Measurements from ENCODE around the gene HDAC4. TPM values are rescaled to one million over a fixed set of nuclear protein-coding genes. Genes with fewer than 3 reads are reported as not detected.

HDAC4 gene
- total and polyA plus RNA-seq, 9 of the 15 experiments (the other 6 are each of a cell fraction or from before 2014, with no cell fraction given), result 0.11 to 20.2 (median 4.0) TPM

DNA sequence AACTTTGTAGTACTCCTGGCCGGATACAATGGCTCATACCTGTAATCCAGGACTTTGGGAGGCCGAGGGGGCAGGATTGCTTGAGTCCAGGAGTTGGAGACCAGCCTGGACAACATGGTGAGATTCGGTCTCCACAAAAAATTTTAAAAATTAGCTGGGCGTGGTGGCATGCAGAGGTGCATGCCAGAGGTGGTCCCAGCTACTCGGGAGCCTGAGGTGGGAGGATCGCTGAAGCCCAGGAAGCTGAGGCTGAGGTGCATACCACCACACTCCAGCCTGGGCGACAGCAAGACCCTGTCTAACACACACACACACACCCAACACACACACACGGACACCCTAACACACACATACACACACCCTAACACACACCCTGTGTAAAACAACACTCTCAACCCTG lies 55.6 kb downstream of the HDAC4 start (continued):
- TF ChIP-seq STAT5B (CRISPR knock-in tag; IDR thresholded peaks at IDR 0.05), result no peak
- TF ChIP-seq, protein P1, sequence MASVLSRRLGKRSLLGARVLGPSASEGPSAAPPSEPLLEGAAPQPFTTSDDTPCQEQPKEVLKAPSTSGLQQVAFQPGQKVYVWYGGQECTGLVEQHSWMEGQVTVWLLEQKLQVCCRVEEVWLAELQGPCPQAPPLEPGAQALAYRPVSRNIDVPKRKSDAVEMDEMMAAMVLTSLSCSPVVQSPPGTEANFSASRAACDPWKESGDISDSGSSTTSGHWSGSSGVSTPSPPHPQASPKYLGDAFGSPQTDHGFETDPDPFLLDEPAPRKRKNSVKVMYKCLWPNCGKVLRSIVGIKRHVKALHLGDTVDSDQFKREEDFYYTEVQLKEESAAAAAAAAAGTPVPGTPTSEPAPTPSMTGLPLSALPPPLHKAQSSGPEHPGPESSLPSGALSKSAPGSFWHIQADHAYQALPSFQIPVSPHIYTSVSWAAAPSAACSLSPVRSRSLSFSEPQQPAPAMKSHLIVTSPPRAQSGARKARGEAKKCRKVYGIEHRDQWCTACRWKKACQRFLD (CRISPR knock-in tag; IDR thresholded peaks at IDR 0.05), result no peak

DNA sequence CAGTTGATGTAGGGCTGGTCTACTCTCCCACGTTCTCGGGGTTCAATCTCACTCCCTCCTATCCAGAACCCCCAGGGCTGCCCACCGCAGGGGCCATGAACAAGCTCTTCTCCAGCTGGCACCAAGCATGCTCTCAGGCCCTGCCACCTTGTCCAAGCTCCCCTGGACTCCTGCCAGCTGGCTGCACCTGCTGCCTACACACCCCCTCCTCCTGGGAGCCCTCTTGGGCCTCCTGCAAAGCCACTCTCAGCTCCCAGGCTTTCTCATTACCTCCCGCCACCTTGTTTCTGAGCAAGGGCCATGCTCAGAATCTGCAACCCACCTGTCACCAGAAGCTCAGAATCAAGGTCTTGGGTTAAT lies 56.0 kb downstream of the HDAC4 start:
- Histone ChIP-seq H2AFZ (ENCODE audit: low read depth, low read length) (no peak overlapping the region), H3K4me3 (no peak overlapping the region), H3K9ac (ENCODE audit: insufficient read depth in 1 of 2, low read depth in 2 of 2, low read length in 2 of 2) (no peak overlapping the region), H4K20me1 (replicated peaks; ENCODE audit: control insufficient read depth, insufficient read depth, low read length) (no peaks in the 10 kb centered on the region; the same call in 1 of the 2 replicates), H3K27ac (ENCODE audit: extremely low read depth, low read depth, low read length) (no peak overlapping the region), H3K9me1 (ENCODE audit: control insufficient read depth, insufficient read depth, low read length) (no peaks in the 10 kb centered on the region), H3K36me3 (ENCODE audit: control insufficient read depth, insufficient read depth, low read length) (no peaks in the 10 kb centered on the region), H3K27me3 (ENCODE audit: control insufficient read depth in 2 of 2, insufficient read depth in 2 of 2, low read length in 2 of 2) (no peaks in the 10 kb centered on the region), H3K4me2 (ENCODE audit: insufficient read depth, low read length) (no peak overlapping the region), H3K79me2 (ENCODE audit: control insufficient read depth, insufficient read depth, low read length) (peaks cover 18% of the 10 kb centered on the region), H3K9me3 (replicated peaks; ENCODE audit: control insufficient read depth, insufficient read depth, low read depth, low read length) (no peaks in the 10 kb centered on the region), H3K4me1 (replicated peaks in 1 of 2; ENCODE audit: control insufficient read depth in 2 of 2, insufficient read depth in 2 of 2, low read length in 2 of 2) (no peaks in the 10 kb centered on the region; a peak in 1 of 5 replicates)
- in situ Hi-C loops (cut with MboI), result no loop called here
- TF ChIP-seq MTF1 (CRISPR knock-in tag; IDR thresholded peaks at IDR 0.05; ENCODE audit: borderline replicate concordance) (no peak), HNRNPUL1 (IDR thresholded peaks at IDR 0.05; ENCODE audit: low read length) (no peak), KDM5B (IDR thresholded peaks at IDR 0.05; ENCODE audit: insufficient replicate concordance, low read depth, low read length) (no peak), DPF2 (IDR thresholded peaks at IDR 0.05) (no peak), EP400 (IDR thresholded peaks at IDR 0.05) (no peak), RBM25 (IDR thresholded peaks at IDR 0.05; ENCODE audit: low read depth, low read length, severe bottlenecking) (no peak), ZNF121 (CRISPR knock-in tag; conservative IDR thresholded peaks at IDR 0.05) (no peak), ZNF780A (CRISPR knock-in tag; IDR thresholded peaks at IDR 0.05) (no peak), MTA2 (IDR thresholded peaks at IDR 0.05; ENCODE audit: low read depth) (no peak), KAT2B (IDR thresholded peaks at IDR 0.05; ENCODE audit: low read depth, low read length) (no peak)
- TF ChIP-seq, protein P2, sequence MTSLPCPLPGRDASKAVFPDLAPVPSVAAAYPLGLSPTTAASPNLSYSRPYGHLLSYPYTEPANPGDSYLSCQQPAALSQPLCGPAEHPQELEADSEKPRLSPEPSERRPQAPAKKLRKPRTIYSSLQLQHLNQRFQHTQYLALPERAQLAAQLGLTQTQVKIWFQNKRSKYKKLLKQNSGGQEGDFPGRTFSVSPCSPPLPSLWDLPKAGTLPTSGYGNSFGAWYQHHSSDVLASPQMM (CRISPR knock-in tag; IDR thresholded peaks at IDR 0.05), result no peak
- DNase-seq (ENCODE audit: extremely low read depth in 1 of 4, low spot score in 3 of 4) (no peak), ATAC-seq (no peak), FAIRE-seq (no peak)
- ChIA-PET POLR2A (interaction anchor here (1.4 kb wide), 1 partner anchor 10 kb away, joined by 4 read pairs; no protein-coding TSS in a partner anchor), CTCF (ENCODE audit: low intra/inter-chr PET ratio) (no interaction called here)
- WGBS (ENCODE audit: insufficient coverage, low coverage, missing lambda C conversion rate), result 93% methylated on average over 4 of the region's 4 CpGs
- intact Hi-C loops (cut with micrococcal nuclease), result no loop called here
- BruUV-seq (replicated peaks), result no TSS peak
